CD8-positive, alpha-beta memory T cell (primary cell): ENCODE measurements around the gene PRDM16. TPM values are rescaled to one million over a fixed set of nuclear protein-coding genes. Genes with fewer than 3 reads are reported as not detected.

Source experiments
- CTCF ChIA-PET: fragments of 350-600 bp; sonication (Branson Sonifier 250); formaldehyde crosslinking; loops from one replicate; lab custom pipeline; 2021; ENCODE audit warnings: antibody characterized with exemption; lab: Charles Lee
- POLR2A ChIA-PET: fragments of 350-600 bp; sonication (Branson Sonifier 250); formaldehyde crosslinking; loops from one replicate; lab custom pipeline; 2021; ENCODE audit warnings: antibody characterized with exemption; lab: Charles Lee
- DNase-seq, 5 donors: peaks; one replicate each; pipeline versions ENCODE4 v3.0.0 to v3.0.0-alpha.2; 2020 to 2022; ENCODE audit warnings: mixed read lengths in 1 of 5
- H3K27ac ChIP-seq: one replicate; pipeline ENCODE4 v1.7.0; 2013; ENCODE audit warnings: low read depth, mild to moderate bottlenecking, low read length, moderate library complexity
- H3K27me3 ChIP-seq: 2 replicates; pipeline ENCODE4 v1.7.0; 2013; ENCODE audit warnings: low read length, mild to moderate bottlenecking; ENCODE audit not compliant: insufficient read depth, poor library complexity, severe bottlenecking
- H3K36me3 ChIP-seq: 2 replicates; pipeline ENCODE4 v1.7.0; 2013; ENCODE audit warnings: mild to moderate bottlenecking, low read length, moderate library complexity; ENCODE audit not compliant: insufficient read depth
- H3K4me1 ChIP-seq: 2 replicates; pipeline ENCODE4 v1.7.0; 2013; ENCODE audit warnings: mild to moderate bottlenecking, low read length, moderate library complexity; ENCODE audit not compliant: insufficient read depth
- H3K4me3 ChIP-seq: 2 replicates; pipeline ENCODE4 v1.7.0; 2013; ENCODE audit warnings: mild to moderate bottlenecking, low read length
- H3K9me3 ChIP-seq: 2 replicates; pipeline ENCODE4 v1.7.0; 2013; ENCODE audit warnings: mild to moderate bottlenecking, low read length
- H3K27ac Mint-ChIP-seq, 8 donors: one replicate each; pipeline ENCODE4 v1.8.0; 2020 to 2021; ENCODE audit warnings: mixed read lengths in 8 of 8, mild to moderate bottlenecking in 6 of 8, inconsistent platforms in 3 of 8, moderate library complexity in 3 of 8
- H3K27me3 Mint-ChIP-seq, 2 donors: one replicate each; pipeline ENCODE4 v1.8.0; 2020 to 2021; ENCODE audit warnings: mixed read lengths in 2 of 2, mild to moderate bottlenecking in 1 of 2, moderate library complexity in 1 of 2
- H3K36me3 Mint-ChIP-seq, 3 donors: one replicate each; pipeline ENCODE4 v1.8.0; 2020 to 2021; ENCODE audit warnings: mixed read lengths in 3 of 3, inconsistent platforms in 1 of 3, mild to moderate bottlenecking in 1 of 3
- H3K4me1 Mint-ChIP-seq, 3 donors: one replicate each; pipeline ENCODE4 v1.8.0; 2020 to 2021; ENCODE audit warnings: mixed read lengths in 3 of 3, inconsistent platforms in 1 of 3, mild to moderate bottlenecking in 1 of 3
- H3K4me3 Mint-ChIP-seq, 7 donors: one replicate each; pipeline ENCODE4 v1.8.0; 2020 to 2021; ENCODE audit warnings: mixed read lengths in 7 of 7, mild to moderate bottlenecking in 6 of 7, moderate library complexity in 4 of 7, inconsistent platforms in 2 of 7
- H3K9me3 Mint-ChIP-seq, 5 donors: one replicate each; pipeline ENCODE4 v1.8.0; 2020 to 2022; ENCODE audit warnings: mixed read lengths in 5 of 5, mild to moderate bottlenecking in 3 of 5, moderate library complexity in 2 of 5, inconsistent platforms in 1 of 5
- polyA plus RNA-seq: library from polyadenylated mRNA; unstranded; fragments of 300-500 nt; fragmentation: Illumina TruSeq; gene quantifications from one replicate; pipeline ENCODE4 v1.2.3, GENCODE V29; 2021
- total RNA-seq, 2 experiments: library from RNA; stranded (reverse); gene quantifications; one replicate each; pipeline ENCODE4 v1.2.3, GENCODE V29; 2021

The PRDM16 gene
- total and polyA plus RNA-seq, 3 experiments from 2014 or later, result not detected

GRCh38 chr1:3318329-3318728 is 249.3 kb downstream of the PRDM16 start:
- Histone ChIP-seq H3K9me3 (peaks cover 5% of the 10 kb centered on the region), H3K27ac (no peak overlapping the region), H3K4me3 (no peak overlapping the region), H3K36me3 (no peaks in the 10 kb centered on the region), H3K27me3 (no peaks in the 10 kb centered on the region), H3K4me1 (no peaks in the 10 kb centered on the region)
- Mint-ChIP-seq H3K36me3 (no peaks in the 10 kb centered on the region), H3K27ac (peak overlapping the region in 3 of 8 donors; percentile 43 to 50 (median 48)), H3K4me1 (peaks cover 9 to 12% (median 12%) of the 10 kb centered on the region in 3 donors), H3K4me3 (no peak overlapping the region), H3K27me3 (no peaks in the 10 kb centered on the region), H3K9me3 (peaks cover 0 to 10% (median 7%) of the 10 kb centered on the region in 5 donors)
- ChIA-PET POLR2A (no interaction called here), CTCF (interaction anchor here (0.8 kb wide), 1 partner anchor 9 kb away, joined by 3 read pairs; no protein-coding TSS in a partner anchor)
- no peak for DNase-seq

GRCh38 chr1:3319874-3320245 is 250.9 kb downstream of the PRDM16 start:
- Histone ChIP-seq H3K27me3 (no peaks in the 10 kb centered on the region), H3K9me3 (peaks cover 5% of the 10 kb centered on the region), H3K4me1 (no peaks in the 10 kb centered on the region), H3K4me3 (no peak overlapping the region), H3K36me3 (no peaks in the 10 kb centered on the region), H3K27ac (no peak overlapping the region)
- H3K27me3 Mint-ChIP-seq, result peaks cover 0 to 4% of the 10 kb centered on the region in 2 donors
- H3K27ac Mint-ChIP-seq, result peak overlapping the region in 2 of 8 donors; percentile 13 to 78
- H3K4me1 Mint-ChIP-seq, result peaks cover 9 to 12% (median 12%) of the 10 kb centered on the region in 3 donors
- ChIA-PET CTCF (interaction anchor here (1.3 kb wide), 1 partner anchor 12 kb away, joined by 3 read pairs; no protein-coding TSS in a partner anchor), POLR2A (no interaction called here)
- H3K36me3 Mint-ChIP-seq, result no peaks in the 10 kb centered on the region
- DNase-seq, result no peak
- no peak overlapping the region for H3K4me3 Mint-ChIP-seq
- peaks cover 0 to 10% (median 7%) of the 10 kb centered on the region in 5 donors for H3K9me3 Mint-ChIP-seq

- Histone ChIP-seq H3K9me3 (peaks cover 5% of the 10 kb centered on the region), H3K36me3 (no peaks in the 10 kb centered on the region), H3K27ac (no peak overlapping the region), H3K4me3 (no peak overlapping the region), H3K4me1 (no peaks in the 10 kb centered on the region), H3K27me3 (no peaks in the 10 kb centered on the region)
- Mint-ChIP-seq H3K27ac (peak overlapping the region in 1 of 8 donors; percentile 13), H3K4me1 (peaks cover 8 to 12% (median 12%) of the 10 kb centered on the region in 3 donors), H3K9me3 (peaks cover 0 to 10% (median 7%) of the 10 kb centered on the region in 5 donors), H3K27me3 (peaks cover 0 to 4% of the 10 kb centered on the region in 2 donors), H3K36me3 (no peaks in the 10 kb centered on the region), H3K4me3 (no peak overlapping the region)
- ChIA-PET CTCF (no interaction called here), POLR2A (no interaction called here)
- no peak for DNase-seq
Observed at GRCh38 chr1:3320246-3321152, 251.5 kb downstream of the PRDM16 start.

GRCh38 chr1:3321559-3322449 is 252.8 kb downstream of the PRDM16 start:
- H3K36me3 Mint-ChIP-seq, result no peaks in the 10 kb centered on the region
- Histone ChIP-seq H3K36me3 (no peaks in the 10 kb centered on the region), H3K27me3 (no peaks in the 10 kb centered on the region), H3K4me1 (no peaks in the 10 kb centered on the region), H3K4me3 (no peak overlapping the region), H3K9me3 (no peaks in the 10 kb centered on the region), H3K27ac (no peak overlapping the region)
- H3K27me3 Mint-ChIP-seq, result peaks cover 6% of the 10 kb centered on the region in 2 donors
- ChIA-PET POLR2A (no interaction called here), CTCF (no interaction called here)
- DNase-seq, result no peak
- H3K9me3 Mint-ChIP-seq, result peaks cover 0 to 4% (median 1%) of the 10 kb centered on the region in 5 donors
- H3K27ac Mint-ChIP-seq, result no peak overlapping the region
- H3K4me3 Mint-ChIP-seq, result no peak overlapping the region
- peaks cover under 1 to 7% (median 7%) of the 10 kb centered on the region in 3 donors for H3K4me1 Mint-ChIP-seq

GRCh38 chr1:3322450-3323020 is 253.5 kb downstream of the PRDM16 start:
- Mint-ChIP-seq H3K9me3 (peaks cover 0 to 3% (median 0%) of the 10 kb centered on the region in 5 donors), H3K4me3 (no peak overlapping the region), H3K27ac (no peak overlapping the region), H3K4me1 (peaks cover 0 to 5% (median 3%) of the 10 kb centered on the region in 3 donors), H3K36me3 (no peaks in the 10 kb centered on the region), H3K27me3 (peaks cover 6% of the 10 kb centered on the region in 2 donors)
- ChIA-PET CTCF (no interaction called here), POLR2A (no interaction called here)
- no peaks in the 10 kb centered on the region for H3K9me3 ChIP-seq
- H3K4me1 ChIP-seq, result no peaks in the 10 kb centered on the region
- DNase-seq, result no peak
- no peaks in the 10 kb centered on the region for H3K27me3 ChIP-seq
- H3K36me3 ChIP-seq, result no peaks in the 10 kb centered on the region
- H3K4me3 ChIP-seq, result no peak overlapping the region
- no peak overlapping the region for H3K27ac ChIP-seq

- Mint-ChIP-seq H3K4me3 (no peak overlapping the region), H3K4me1 (peaks cover 0 to 3% (median 2%) of the 10 kb centered on the region in 3 donors), H3K36me3 (no peaks in the 10 kb centered on the region), H3K27ac (no peak overlapping the region), H3K27me3 (peaks cover 6 to 7% of the 10 kb centered on the region in 2 donors), H3K9me3 (peaks cover 0 to 3% (median 0%) of the 10 kb centered on the region in 5 donors)
- Histone ChIP-seq H3K36me3 (no peaks in the 10 kb centered on the region), H3K4me3 (no peak overlapping the region), H3K4me1 (no peaks in the 10 kb centered on the region), H3K27me3 (no peaks in the 10 kb centered on the region), H3K27ac (no peak overlapping the region), H3K9me3 (no peaks in the 10 kb centered on the region)
- ChIA-PET CTCF (no interaction called here), POLR2A (no interaction called here)
- no peak for DNase-seq
Observed at GRCh38 chr1:3323021-3323795, 254.2 kb downstream of the PRDM16 start.
